DOHH2 (cell line): ENCODE measurements around the gene ZNF771.

Experiments
- H3F3A ChIP-seq: fragments of 200-600 bp; sonication (generic), shearing (Covaris generic); 2 replicates; pipeline ENCODE4 v1.6.0; 2016; ENCODE audit warnings: antibody characterized with exemption, mild to moderate bottlenecking; ENCODE audit not compliant: control insufficient read depth, insufficient read depth
- H3K27ac ChIP-seq: fragments of 200-600 bp; sonication (generic); 2 replicates; pipeline ENCODE4 v1.5.1; 2014; ENCODE audit warnings: low read depth, mild to moderate bottlenecking, low read length, moderate library complexity
- H3K27me3 ChIP-seq: fragments of 200-600 bp; sonication (generic); 2 replicates; pipeline ENCODE4 v1.6.1; 2014; ENCODE audit warnings: mild to moderate bottlenecking, low read length, mixed read lengths; ENCODE audit not compliant: control insufficient read depth
- H3K36me3 ChIP-seq: fragments of 200-600 bp; sonication (generic); 2 replicates; pipeline ENCODE4 v1.6.1; 2014; ENCODE audit warnings: mild to moderate bottlenecking, low read length, moderate library complexity, mixed read lengths; ENCODE audit not compliant: control insufficient read depth
- H3K4me1 ChIP-seq: fragments of 200-600 bp; sonication (generic); 2 replicates; pipeline ENCODE4 v1.6.1; 2014; ENCODE audit warnings: mild to moderate bottlenecking, low read length, mixed read lengths; ENCODE audit not compliant: control insufficient read depth
- H3K4me2 ChIP-seq: fragments of 200-600 bp; sonication (generic); 2 replicates; pipeline ENCODE4 v1.6.0; 2014; ENCODE audit warnings: mild to moderate bottlenecking, low read length, moderate library complexity
- H3K4me3 ChIP-seq: fragments of 200-600 bp; sonication (generic); 2 replicates; pipeline ENCODE4 v1.5.1; 2014; ENCODE audit warnings: mild to moderate bottlenecking, low read length, mixed read lengths
- H3K79me2 ChIP-seq: fragments of 200-600 bp; sonication (generic); 2 replicates; pipeline ENCODE4 v1.6.1; 2014; ENCODE audit warnings: mild to moderate bottlenecking, low read length, mixed read lengths; ENCODE audit not compliant: control insufficient read depth
- H3K9me2 ChIP-seq: fragments of 200-600 bp; sonication (generic); replicated peaks from 2 replicates; pipeline ENCODE4 v1.6.1; 2014; ENCODE audit warnings: mild to moderate bottlenecking, low read length, mixed read lengths; ENCODE audit not compliant: control insufficient read depth
- H3K9me3 ChIP-seq: fragments of 200-600 bp; sonication (generic); 2 replicates; pipeline ENCODE4 v1.6.1; 2014; ENCODE audit warnings: antibody characterized with exemption, low read length, mixed read lengths; ENCODE audit not compliant: control insufficient read depth, insufficient read depth
- H4K20me1 ChIP-seq: fragments of 200-600 bp; sonication (generic); 2 replicates; pipeline ENCODE4 v1.6.0; 2014; ENCODE audit warnings: low read depth, mild to moderate bottlenecking, antibody characterized with exemption, low read length, moderate library complexity; ENCODE audit not compliant: control insufficient read depth, insufficient read depth
- EZH2phosphoT487 ChIP-seq: fragments of 200-600 bp; sonication (generic); IDR thresholded peaks from 2 replicates; pipeline ENCODE4 v1.6.1; 2017; ENCODE audit warnings: borderline replicate concordance, mild to moderate bottlenecking, antibody characterized with exemption, low read length, moderate library complexity, mixed read lengths
- TF ChIP-seq, protein P1 (sequence below): fragments of 200-600 bp; sonication (generic); IDR thresholded peaks from one replicate; pipeline ENCODE4 v1.5.1; 2014; ENCODE audit warnings: antibody characterized with exemption, mild to moderate bottlenecking, low read depth, low read length; ENCODE audit not compliant: poor library complexity, severe bottlenecking

Gene ZNF771

DNA sequence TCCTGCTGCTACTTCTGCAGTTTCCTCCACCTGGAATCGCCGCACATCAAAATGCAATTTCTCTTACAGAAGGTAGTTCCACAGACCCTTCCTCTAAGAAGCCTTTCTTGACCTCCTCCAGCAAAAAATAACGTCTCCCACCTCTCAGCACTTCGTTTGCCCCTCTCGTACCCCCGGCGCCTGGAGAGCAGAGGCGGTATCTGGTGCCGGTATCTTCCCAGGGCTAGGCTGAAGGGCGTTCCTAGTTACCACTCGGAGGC, 21.9 kb downstream of the ZNF771 start:
- Histone ChIP-seq H3K9me3 (no peaks in the 10 kb centered on the region), H3K27ac (peak overlapping the region; percentile 64)

DNA sequence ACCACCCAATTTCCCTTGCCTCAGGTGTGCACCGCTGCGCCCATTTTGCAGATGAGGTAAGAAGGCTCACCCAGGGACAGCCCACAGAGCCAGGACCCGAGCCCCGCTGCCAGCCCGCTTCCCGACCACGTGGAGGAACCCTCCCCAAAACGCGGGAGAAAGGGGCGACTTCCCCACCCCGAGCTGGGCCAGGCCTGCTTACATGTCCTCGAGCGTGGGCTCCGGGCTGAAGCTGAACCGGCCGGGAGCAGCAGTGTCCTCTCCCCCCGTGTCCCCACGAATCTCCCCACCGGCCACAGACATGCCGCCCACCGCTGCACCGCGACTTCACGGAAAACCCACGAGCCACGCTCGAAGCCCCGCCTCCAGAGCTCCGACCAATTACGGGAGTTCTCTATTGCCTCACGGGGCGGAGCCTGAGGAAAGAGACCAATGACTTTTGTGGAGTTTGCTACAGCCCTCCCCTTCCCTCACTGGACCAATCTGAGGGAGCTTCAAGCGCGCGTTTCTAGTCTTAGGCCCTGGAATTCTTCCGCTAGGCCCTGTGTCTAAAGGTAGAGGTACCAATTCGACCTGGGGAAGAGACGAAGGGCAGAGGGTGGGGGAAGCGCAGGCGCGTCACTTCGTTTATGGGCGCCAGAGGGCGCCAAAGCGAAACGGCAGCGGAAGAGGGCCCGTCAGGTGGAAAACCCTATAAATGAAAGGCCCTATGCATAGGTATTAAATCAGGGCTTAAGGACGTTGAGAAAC, 22.4 kb downstream of the ZNF771 start, which contains the start of gene DCTPP1:
TSS of gene DCTPP1 (minus strand) at position 353 of the 750 bp plus-strand sequence. CDS start at position 303, 50 bp downstream.
- peaks cover 26% of the 10 kb centered on the region for H3K4me1 ChIP-seq
- H3K9me3 ChIP-seq: no peaks in the 10 kb centered on the region
- H3K27ac ChIP-seq: peak within 1 kb of the TSS; percentile 64
- H3F3A ChIP-seq: no peaks in the 10 kb centered on the region
- no peaks in the 10 kb centered on the region for H3K9me2 ChIP-seq
- peaks cover 56% of the 10 kb centered on the region for H3K79me2 ChIP-seq
- TF ChIP-seq EZH2phosphoT487: no peak
- TF ChIP-seq, protein P1, sequence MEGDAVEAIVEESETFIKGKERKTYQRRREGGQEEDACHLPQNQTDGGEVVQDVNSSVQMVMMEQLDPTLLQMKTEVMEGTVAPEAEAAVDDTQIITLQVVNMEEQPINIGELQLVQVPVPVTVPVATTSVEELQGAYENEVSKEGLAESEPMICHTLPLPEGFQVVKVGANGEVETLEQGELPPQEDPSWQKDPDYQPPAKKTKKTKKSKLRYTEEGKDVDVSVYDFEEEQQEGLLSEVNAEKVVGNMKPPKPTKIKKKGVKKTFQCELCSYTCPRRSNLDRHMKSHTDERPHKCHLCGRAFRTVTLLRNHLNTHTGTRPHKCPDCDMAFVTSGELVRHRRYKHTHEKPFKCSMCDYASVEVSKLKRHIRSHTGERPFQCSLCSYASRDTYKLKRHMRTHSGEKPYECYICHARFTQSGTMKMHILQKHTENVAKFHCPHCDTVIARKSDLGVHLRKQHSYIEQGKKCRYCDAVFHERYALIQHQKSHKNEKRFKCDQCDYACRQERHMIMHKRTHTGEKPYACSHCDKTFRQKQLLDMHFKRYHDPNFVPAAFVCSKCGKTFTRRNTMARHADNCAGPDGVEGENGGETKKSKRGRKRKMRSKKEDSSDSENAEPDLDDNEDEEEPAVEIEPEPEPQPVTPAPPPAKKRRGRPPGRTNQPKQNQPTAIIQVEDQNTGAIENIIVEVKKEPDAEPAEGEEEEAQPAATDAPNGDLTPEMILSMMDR: peak; percentile 91
- peak within 1 kb of the TSS; percentile 99 for H3K4me3 ChIP-seq
- no peaks in the 10 kb centered on the region for H3K27me3 ChIP-seq
- H4K20me1 ChIP-seq: peaks cover 15% of the 10 kb centered on the region; the same call in 1 of the 2 replicates
- H3K36me3 ChIP-seq: peaks cover 42% of the 10 kb centered on the region
- H3K4me2 ChIP-seq: peak within 1 kb of the TSS; percentile 75

More for the DNA sequence above, 21.9 kb downstream of the ZNF771 start:
- Histone ChIP-seq H3K4me2 (peak overlapping the region; percentile 75), H3K79me2 (peaks cover 61% of the 10 kb centered on the region), H3K9me2 (no peaks in the 10 kb centered on the region), H3F3A (no peaks in the 10 kb centered on the region), H4K20me1 (peaks cover 16% of the 10 kb centered on the region; the same call in 1 of the 2 replicates), H3K27me3 (no peaks in the 10 kb centered on the region), H3K4me1 (peaks cover 26% of the 10 kb centered on the region), H3K36me3 (peaks cover 48% of the 10 kb centered on the region), H3K4me3 (peak overlapping the region; percentile 99)
- TF ChIP-seq EZH2phosphoT487: no peak
- TF ChIP-seq, protein P1: no peak

DNA sequence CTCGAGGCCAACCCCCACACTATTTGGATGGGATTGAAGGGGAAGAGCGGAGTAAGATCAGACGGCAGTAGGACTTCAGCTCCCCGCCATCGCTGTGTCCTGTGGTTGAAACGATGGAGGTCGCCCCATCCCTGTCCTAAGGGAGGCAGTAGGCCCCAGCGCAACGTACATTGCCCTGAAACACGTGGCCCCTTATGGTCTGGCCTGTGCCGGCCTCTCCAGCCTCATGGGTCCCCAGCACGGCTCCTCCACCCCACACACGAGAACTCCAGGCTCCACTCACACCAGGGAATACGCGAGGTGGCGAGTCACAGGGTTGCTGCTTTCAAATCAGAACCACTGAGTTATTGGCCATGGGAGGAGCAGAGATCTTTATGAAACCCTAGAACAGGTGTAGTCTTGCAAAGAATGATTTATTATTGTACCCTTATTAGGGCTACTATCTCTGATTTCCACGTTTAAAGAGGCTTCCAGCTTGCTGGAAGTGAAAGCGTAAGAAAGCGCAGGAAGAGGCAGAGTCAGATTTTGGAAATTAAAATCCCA, 23.1 kb downstream of the ZNF771 start:
- H3F3A ChIP-seq: no peaks in the 10 kb centered on the region
- peaks cover 49% of the 10 kb centered on the region for H3K79me2 ChIP-seq
- peak overlapping the region; percentile 37 for H3K27ac ChIP-seq
- no peak for TF ChIP-seq EZH2phosphoT487
- TF ChIP-seq, protein P1: peak; percentile 4
- H3K9me3 ChIP-seq: no peaks in the 10 kb centered on the region
- peak overlapping the region; percentile 53 for H3K4me2 ChIP-seq
- peaks cover 26% of the 10 kb centered on the region for H3K4me1 ChIP-seq
- peaks cover 37% of the 10 kb centered on the region for H3K36me3 ChIP-seq
- H3K4me3 ChIP-seq: peak overlapping the region; percentile 43
- peaks cover 13% of the 10 kb centered on the region; the same call in 1 of the 2 replicates for H4K20me1 ChIP-seq
- no peaks in the 10 kb centered on the region for H3K27me3 ChIP-seq
- no peaks in the 10 kb centered on the region for H3K9me2 ChIP-seq
